Measurements from ENCODE around the gene CD200.

Gene CD200

DNA sequence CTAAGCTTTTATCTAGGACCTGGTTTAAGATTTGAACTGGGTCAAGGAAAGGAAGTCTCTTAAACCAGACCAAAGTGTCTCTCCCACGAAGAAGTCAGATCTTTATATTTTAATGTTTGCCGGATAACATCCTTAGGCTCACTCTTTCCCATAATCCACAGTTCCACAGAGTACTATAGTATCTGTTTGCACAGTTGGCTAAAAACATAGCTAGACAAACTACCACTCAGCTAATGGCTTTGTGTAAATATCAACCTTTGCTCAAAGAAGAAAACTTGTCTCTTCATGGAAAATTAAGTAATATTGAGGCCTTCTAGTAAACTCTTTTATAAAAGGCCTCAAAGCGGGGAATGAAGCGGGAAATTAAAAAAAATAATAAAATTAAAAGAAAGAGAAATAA is 25.4 kb upstream of the CD200 start:
- DNase-seq (ENCODE audit: extremely low read depth, insufficient read length): no peak
- no peaks in the 10 kb centered on the region for H3K27me3 ChIP-seq (replicated peaks; ENCODE audit: control insufficient read depth, insufficient read depth, low read length)
- no peak overlapping the region for H3K4me3 ChIP-seq (replicated peaks; ENCODE audit: low read depth, low read length)
- no peaks in the 10 kb centered on the region; the same call in 1 of the 2 replicates for H3K36me3 ChIP-seq (ENCODE audit: control insufficient read depth, insufficient read depth, low read length)
- TF ChIP-seq, protein P1, sequence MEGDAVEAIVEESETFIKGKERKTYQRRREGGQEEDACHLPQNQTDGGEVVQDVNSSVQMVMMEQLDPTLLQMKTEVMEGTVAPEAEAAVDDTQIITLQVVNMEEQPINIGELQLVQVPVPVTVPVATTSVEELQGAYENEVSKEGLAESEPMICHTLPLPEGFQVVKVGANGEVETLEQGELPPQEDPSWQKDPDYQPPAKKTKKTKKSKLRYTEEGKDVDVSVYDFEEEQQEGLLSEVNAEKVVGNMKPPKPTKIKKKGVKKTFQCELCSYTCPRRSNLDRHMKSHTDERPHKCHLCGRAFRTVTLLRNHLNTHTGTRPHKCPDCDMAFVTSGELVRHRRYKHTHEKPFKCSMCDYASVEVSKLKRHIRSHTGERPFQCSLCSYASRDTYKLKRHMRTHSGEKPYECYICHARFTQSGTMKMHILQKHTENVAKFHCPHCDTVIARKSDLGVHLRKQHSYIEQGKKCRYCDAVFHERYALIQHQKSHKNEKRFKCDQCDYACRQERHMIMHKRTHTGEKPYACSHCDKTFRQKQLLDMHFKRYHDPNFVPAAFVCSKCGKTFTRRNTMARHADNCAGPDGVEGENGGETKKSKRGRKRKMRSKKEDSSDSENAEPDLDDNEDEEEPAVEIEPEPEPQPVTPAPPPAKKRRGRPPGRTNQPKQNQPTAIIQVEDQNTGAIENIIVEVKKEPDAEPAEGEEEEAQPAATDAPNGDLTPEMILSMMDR (IDR thresholded peaks at IDR 0.05; ENCODE audit: insufficient read depth, low read length, poor library complexity, severe bottlenecking): no peak

DNA sequence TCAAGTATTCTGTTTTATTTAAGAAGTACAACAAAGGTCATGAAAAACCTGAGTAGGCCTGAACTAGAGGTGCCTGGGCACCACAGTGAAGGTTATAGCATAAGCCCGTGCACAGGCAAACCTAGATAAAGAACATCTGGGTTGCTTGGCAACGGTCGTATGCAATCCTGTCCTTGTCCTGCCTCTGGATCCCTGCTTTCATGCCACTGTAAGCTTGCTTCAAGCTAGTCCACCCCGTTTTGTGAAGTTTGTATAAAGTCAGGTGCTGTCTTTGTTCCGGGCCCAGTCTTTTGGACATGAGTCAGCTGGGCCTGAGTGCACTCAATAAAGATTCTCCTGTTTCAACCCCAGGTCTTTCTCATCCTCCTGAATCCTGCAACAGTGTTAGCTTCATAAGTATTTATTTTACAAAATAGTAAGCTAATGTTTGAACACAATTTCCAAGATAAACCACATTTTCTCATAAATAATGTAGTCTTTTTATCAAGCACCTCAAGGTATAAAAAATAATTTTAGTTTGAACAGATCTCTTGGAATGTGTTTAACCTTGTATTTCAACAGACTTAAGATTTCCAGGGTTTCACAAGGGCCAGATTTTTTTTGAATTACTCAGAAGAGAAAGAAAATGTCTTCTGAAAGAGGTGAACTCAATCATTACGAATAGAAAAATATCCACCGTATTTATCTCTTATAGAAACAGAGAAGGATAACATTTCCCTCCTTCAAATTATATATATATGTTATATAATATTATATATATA is 24.6 kb upstream of the CD200 start:
- DNase-seq (ENCODE audit: extremely low read depth, insufficient read length): no peak

DNA sequence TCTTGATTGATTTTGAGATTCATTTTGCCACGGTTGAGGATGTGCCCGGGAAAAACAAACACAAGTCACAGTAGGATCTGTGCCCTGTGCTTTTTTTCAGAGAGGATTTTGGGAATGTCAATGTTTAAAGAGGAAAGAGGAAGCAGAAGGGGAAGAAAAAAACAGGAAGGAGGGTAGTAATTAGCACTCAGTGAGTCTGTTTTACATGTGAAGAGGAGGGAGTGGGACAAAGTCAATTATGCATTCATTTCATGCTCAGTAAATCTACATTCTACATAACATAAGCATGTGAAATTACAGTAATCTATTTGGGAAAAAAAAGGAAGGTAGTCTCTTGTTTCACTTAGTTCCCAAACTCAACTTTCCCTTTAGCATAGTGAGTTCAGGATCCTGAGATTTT is 18.3 kb upstream of the CD200 start:
- H3K4me3 ChIP-seq (replicated peaks; ENCODE audit: low read depth, low read length): no peak overlapping the region

More for the DNA sequence above, 24.6 kb upstream of the CD200 start:
- no peaks in the 10 kb centered on the region; the same call in 1 of the 2 replicates for H3K36me3 ChIP-seq (ENCODE audit: control insufficient read depth, insufficient read depth, low read length)
- no peaks in the 10 kb centered on the region for H3K27me3 ChIP-seq (replicated peaks; ENCODE audit: control insufficient read depth, insufficient read depth, low read length)
- TF ChIP-seq, protein P1 (IDR thresholded peaks at IDR 0.05; ENCODE audit: insufficient read depth, low read length, poor library complexity, severe bottlenecking): no peak
- no peak overlapping the region for H3K4me3 ChIP-seq (replicated peaks; ENCODE audit: low read depth, low read length)

DNA sequence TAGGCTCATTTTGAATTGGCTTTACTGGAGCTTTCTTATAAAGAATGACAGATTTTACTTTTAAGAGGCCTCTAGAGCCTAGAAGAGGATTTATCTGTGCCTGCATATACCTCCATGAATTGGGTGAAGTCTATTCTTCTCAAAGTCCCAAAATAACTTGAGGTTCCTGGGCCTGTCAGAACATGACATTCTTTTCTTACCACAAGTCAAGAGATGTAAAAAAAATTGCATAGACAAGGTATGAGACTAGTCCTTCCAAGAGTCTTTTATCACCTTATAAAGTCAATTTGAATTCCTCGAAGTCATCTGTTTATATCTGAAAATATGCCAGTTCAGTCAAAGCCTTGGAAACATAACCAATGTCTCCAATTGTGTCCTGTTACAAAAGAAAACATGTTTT is 17.2 kb upstream of the CD200 start:
- H3K27me3 ChIP-seq (replicated peaks; ENCODE audit: control insufficient read depth, insufficient read depth, low read length): no peaks in the 10 kb centered on the region
- no peak overlapping the region for H3K4me3 ChIP-seq (replicated peaks; ENCODE audit: low read depth, low read length)
- no peaks in the 10 kb centered on the region for H3K36me3 ChIP-seq (ENCODE audit: control insufficient read depth, insufficient read depth, low read length)
- no peak for DNase-seq (ENCODE audit: extremely low read depth, insufficient read length)
- TF ChIP-seq, protein P1 (IDR thresholded peaks at IDR 0.05; ENCODE audit: insufficient read depth, low read length, poor library complexity, severe bottlenecking): no peak

More for the DNA sequence above, 18.3 kb upstream of the CD200 start:
- Histone ChIP-seq H3K36me3 (ENCODE audit: control insufficient read depth, insufficient read depth, low read length) (no peaks in the 10 kb centered on the region), H3K27me3 (replicated peaks; ENCODE audit: control insufficient read depth, insufficient read depth, low read length) (no peaks in the 10 kb centered on the region)
- TF ChIP-seq, protein P1 (IDR thresholded peaks at IDR 0.05; ENCODE audit: insufficient read depth, low read length, poor library complexity, severe bottlenecking): no peak
- no peak for DNase-seq (ENCODE audit: extremely low read depth, insufficient read length)

DNA sequence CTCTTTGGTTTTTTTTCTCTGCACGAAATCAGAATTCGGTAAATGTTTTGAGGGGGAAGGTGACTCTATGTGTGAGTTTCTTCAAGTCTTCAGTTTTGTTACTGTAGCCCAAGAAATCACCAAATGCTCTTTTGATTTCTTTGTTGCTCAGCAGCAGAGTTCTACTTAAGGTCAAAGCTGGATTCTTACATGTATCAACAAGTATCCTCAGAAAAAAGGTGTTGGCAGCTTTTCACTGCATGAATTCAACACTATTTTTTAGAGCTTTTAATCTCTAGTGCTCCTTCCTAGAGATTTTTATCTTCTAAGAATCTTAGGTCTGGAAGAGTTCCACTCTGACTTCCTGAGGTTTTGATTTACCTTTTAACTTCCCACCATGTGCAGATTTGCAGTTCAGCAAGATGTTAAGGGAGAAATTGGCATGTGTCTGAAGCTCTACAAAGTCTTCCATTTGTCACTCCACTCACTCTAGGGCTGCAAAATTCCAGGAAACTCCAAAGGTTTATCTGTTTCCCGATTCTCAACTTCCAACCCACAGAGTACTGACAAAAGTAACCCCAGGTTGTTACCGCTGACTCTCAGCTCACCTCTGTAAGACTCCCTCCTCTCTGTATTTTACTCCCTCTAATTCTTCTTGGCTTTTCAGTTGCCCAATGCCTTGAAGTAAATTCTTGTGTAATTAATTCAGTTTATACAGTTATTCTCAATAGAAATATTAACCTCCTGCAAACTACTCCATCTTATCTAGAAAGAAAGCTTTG is 13.3 kb upstream of the CD200 start:
- Histone ChIP-seq H3K36me3 (ENCODE audit: control insufficient read depth, insufficient read depth, low read length) (no peaks in the 10 kb centered on the region), H3K4me3 (replicated peaks; ENCODE audit: low read depth, low read length) (no peak overlapping the region), H3K27me3 (replicated peaks; ENCODE audit: control insufficient read depth, insufficient read depth, low read length) (no peaks in the 10 kb centered on the region)
- no peak for DNase-seq (ENCODE audit: extremely low read depth, insufficient read length)
- TF ChIP-seq, protein P1 (IDR thresholded peaks at IDR 0.05; ENCODE audit: insufficient read depth, low read length, poor library complexity, severe bottlenecking): no peak

All from GM06990 (cell line).